OCI-LY7 (cell line): ENCODE results near the gene MYO16. TPM values are rescaled to one million over a fixed set of nuclear protein-coding genes. Genes with fewer than 3 reads are reported as not detected.

Experiments
- BruUV-seq: library from RNA; stranded (reverse); fragments of 400-500 nt; replicated peaks from 2 replicates; lab custom pipeline; 2021; lab: Mats Ljungman, UMichigan
- CTCF ChIA-PET: fragments of 300-600 bp; sonication (Branson Sonifier 250); formaldehyde crosslinking; loops from one replicate; lab custom pipeline; 2022; ENCODE audit warnings: antibody characterized with exemption; ENCODE audit not compliant: unreplicated experiment; lab: Charles Lee
- POLR2A ChIA-PET: fragments of 300-600 bp; sonication (Branson Sonifier 250); formaldehyde crosslinking; loops from one replicate; lab custom pipeline; 2022; ENCODE audit warnings: antibody characterized with exemption; lab: Charles Lee
- DNase-seq: peaks from one replicate; pipeline ENCODE4 v3.0.0-alpha.2; 2015; ENCODE audit warnings: low spot score
- H2AFZ ChIP-seq: fragments of 200-600 bp; sonication (generic), shearing (Covaris generic); 2 replicates; pipeline ENCODE4 v1.6.1; 2014; ENCODE audit warnings: mild to moderate bottlenecking, antibody characterized with exemption, low read length, moderate library complexity
- H3K27ac ChIP-seq: fragments of 200-600 bp; sonication (generic); 2 replicates; pipeline ENCODE4 v1.5.1; 2014; ENCODE audit warnings: mixed run types, low read depth, mild to moderate bottlenecking, moderate library complexity, low read length, inconsistent platforms; ENCODE audit not compliant: poor library complexity, severe bottlenecking
- H3K36me3 ChIP-seq: fragments of 200-600 bp; sonication (generic); 2 replicates; pipeline ENCODE4 v1.6.1; 2014; ENCODE audit warnings: mild to moderate bottlenecking, antibody characterized with exemption, low read length, moderate library complexity, mixed read lengths; ENCODE audit not compliant: insufficient read depth
- H3K4me1 ChIP-seq: fragments of 200-600 bp; sonication (generic); 2 replicates; pipeline ENCODE4 v1.5.1; 2014; ENCODE audit warnings: mild to moderate bottlenecking, low read length; ENCODE audit not compliant: insufficient read depth, poor library complexity, severe bottlenecking
- H3K4me2 ChIP-seq: fragments of 200-600 bp; sonication (generic); 2 replicates; pipeline ENCODE4 v1.6.1; 2014; ENCODE audit warnings: mild to moderate bottlenecking, low read length
- H3K4me3 ChIP-seq: fragments of 200-600 bp; sonication (generic); 2 replicates; pipeline ENCODE4 v1.5.1; 2014; ENCODE audit warnings: mild to moderate bottlenecking, low read depth, low read length; ENCODE audit not compliant: poor library complexity, severe bottlenecking
- H3K79me2 ChIP-seq: fragments of 200-600 bp; sonication (generic); 2 replicates; pipeline ENCODE4 v1.6.1; 2016; ENCODE audit warnings: low read depth, mild to moderate bottlenecking, low read length, moderate library complexity, mixed read lengths; ENCODE audit not compliant: insufficient read depth
- H3K9me2 ChIP-seq: fragments of 200-600 bp; sonication (generic); 2 replicates; pipeline ENCODE4 v1.6.1; 2016; ENCODE audit warnings: mild to moderate bottlenecking, low read length, mixed read lengths; ENCODE audit not compliant: insufficient read depth
- H3K9me3 ChIP-seq: fragments of 200-600 bp; sonication (generic); 2 replicates; pipeline ENCODE4 v1.6.1; 2014; ENCODE audit warnings: mild to moderate bottlenecking, mixed run types, low read length, mixed read lengths
- H4K20me1 ChIP-seq: fragments of 200-600 bp; sonication (generic); 2 replicates; pipeline ENCODE4 v1.6.1; 2014; ENCODE audit warnings: mild to moderate bottlenecking, antibody characterized with exemption, low read length, moderate library complexity, mixed read lengths; ENCODE audit not compliant: insufficient read depth
- EZH2phosphoT487 ChIP-seq: fragments of 200-600 bp; sonication (generic); IDR thresholded peaks from 2 replicates; pipeline ENCODE4 v1.6.1; 2018; ENCODE audit warnings: low read depth, borderline replicate concordance, mild to moderate bottlenecking, mixed run types, antibody characterized with exemption, low read length, moderate library complexity, mixed read lengths
- intact Hi-C: fragments of 100-400 bp; cut with micrococcal nuclease; formaldehyde crosslinking; loops from one replicate; pipeline ENCODE4 v1.10.0; 2022; ENCODE audit not compliant: unreplicated experiment
- total RNA-seq, 2 experiments: library from RNA; depleted of rRNA in 1 of 2; stranded (reverse); fragments of >200 nt in 1 of 2; shearing (Covaris generic) in 1 of 2; gene quantifications; 2 replicates each; pipeline ENCODE4 v1.2.3, GENCODE V29; 2014 to 2022
- TF ChIP-seq, protein P1 (sequence below): fragments of 200-600 bp; sonication (generic); conservative IDR thresholded peaks from 2 replicates; pipeline ENCODE4 v1.5.1; 2014; ENCODE audit warnings: mild to moderate bottlenecking, antibody characterized with exemption, low read length, moderate library complexity, mixed read lengths

The MYO16 gene
- total RNA-seq, 2 experiments from 2014 or later, result 0.06 TPM; not detected in 1

DNA sequence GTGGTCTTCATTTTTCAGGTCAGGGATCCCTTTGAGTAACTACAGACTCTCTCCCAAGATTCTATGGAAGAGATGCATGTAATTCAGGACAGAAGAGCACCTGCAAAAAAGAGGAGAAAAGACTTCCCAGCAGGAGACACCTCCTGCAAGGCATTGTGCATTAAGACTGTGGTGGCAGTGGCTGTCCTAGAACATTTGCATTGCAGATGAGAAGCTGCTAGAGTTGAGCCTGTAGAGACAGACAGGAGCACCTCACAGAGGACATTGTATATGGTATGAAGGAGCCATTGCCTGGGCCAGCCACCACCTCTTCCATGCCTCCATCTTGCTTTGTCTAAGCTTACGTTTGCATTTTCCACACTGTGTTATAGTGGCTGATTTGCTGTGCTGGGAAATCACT, 11.2 kb upstream of the MYO16 start:
- TF ChIP-seq, protein P1, sequence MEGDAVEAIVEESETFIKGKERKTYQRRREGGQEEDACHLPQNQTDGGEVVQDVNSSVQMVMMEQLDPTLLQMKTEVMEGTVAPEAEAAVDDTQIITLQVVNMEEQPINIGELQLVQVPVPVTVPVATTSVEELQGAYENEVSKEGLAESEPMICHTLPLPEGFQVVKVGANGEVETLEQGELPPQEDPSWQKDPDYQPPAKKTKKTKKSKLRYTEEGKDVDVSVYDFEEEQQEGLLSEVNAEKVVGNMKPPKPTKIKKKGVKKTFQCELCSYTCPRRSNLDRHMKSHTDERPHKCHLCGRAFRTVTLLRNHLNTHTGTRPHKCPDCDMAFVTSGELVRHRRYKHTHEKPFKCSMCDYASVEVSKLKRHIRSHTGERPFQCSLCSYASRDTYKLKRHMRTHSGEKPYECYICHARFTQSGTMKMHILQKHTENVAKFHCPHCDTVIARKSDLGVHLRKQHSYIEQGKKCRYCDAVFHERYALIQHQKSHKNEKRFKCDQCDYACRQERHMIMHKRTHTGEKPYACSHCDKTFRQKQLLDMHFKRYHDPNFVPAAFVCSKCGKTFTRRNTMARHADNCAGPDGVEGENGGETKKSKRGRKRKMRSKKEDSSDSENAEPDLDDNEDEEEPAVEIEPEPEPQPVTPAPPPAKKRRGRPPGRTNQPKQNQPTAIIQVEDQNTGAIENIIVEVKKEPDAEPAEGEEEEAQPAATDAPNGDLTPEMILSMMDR, result no peak
- no peak for TF ChIP-seq EZH2phosphoT487
- POLR2A ChIA-PET, result no interaction called here
- DNase-seq, result no peak
- Histone ChIP-seq H3K9me3 (no peaks in the 10 kb centered on the region), H3K27ac (no peak overlapping the region), H3K9me2 (no peaks in the 10 kb centered on the region), H3K4me2 (no peak overlapping the region), H3K4me3 (no peak overlapping the region), H2AFZ (no peak overlapping the region), H3K4me1 (no peaks in the 10 kb centered on the region), H3K79me2 (no peaks in the 10 kb centered on the region), H4K20me1 (no peaks in the 10 kb centered on the region), H3K36me3 (no peaks in the 10 kb centered on the region)
- BruUV-seq, result no TSS peak
- CTCF ChIA-PET, result no interaction called here
- intact Hi-C loops, result no loop called here

DNA sequence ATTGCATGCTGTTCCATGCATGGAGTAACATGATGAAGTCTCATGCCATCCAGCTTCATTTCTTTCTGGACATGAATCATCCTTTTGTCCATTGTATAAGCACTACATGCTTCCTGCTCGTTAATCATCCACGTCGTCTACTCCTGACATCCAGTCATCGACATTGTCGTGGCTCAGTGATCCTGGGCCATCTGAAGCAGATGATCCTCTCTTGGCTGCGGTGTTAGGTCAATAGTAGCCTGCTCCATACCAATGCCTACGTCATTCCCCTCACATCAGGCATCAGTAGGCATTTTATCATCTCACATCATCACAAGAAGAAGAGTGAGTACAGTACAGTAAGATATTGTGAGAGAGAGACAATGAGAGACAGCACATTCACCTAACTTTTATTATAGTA, 7.9 kb upstream of the MYO16 start:
- intact Hi-C loops, result no loop called here
- no peaks in the 10 kb centered on the region for H3K79me2 ChIP-seq
- no TSS peak for BruUV-seq
- H3K9me2 ChIP-seq, result no peaks in the 10 kb centered on the region
- no peak for DNase-seq
- H3K36me3 ChIP-seq, result no peaks in the 10 kb centered on the region
- H3K9me3 ChIP-seq, result no peaks in the 10 kb centered on the region
- no peak overlapping the region for H3K4me3 ChIP-seq
- no peak overlapping the region for H3K4me2 ChIP-seq
- no peaks in the 10 kb centered on the region for H3K4me1 ChIP-seq
- no peak overlapping the region for H2AFZ ChIP-seq
- CTCF ChIA-PET, result no interaction called here
- no peak overlapping the region for H3K27ac ChIP-seq
- TF ChIP-seq, protein P1, result no peak
- TF ChIP-seq EZH2phosphoT487, result no peak
- no peaks in the 10 kb centered on the region for H4K20me1 ChIP-seq
- POLR2A ChIA-PET, result no interaction called here

DNA sequence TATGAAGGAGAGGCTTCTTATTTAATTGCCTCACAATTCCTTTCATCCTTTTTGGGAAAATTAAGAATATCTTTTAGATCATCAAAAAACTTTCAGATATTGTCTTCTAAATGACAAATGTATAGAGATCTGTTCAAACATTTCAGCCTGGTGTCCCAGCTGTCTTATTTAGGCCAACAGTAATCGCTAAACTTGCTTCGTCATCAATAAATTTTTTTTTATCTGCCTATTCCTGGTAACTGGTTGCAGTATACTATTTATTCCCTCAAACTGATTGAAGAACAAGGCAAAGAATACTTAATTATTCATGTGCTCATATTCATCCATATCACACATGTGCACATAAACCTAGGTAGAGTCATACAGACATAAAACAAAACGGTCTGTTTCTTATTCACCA, 5.3 kb upstream of the MYO16 start:
- Histone ChIP-seq H4K20me1 (no peaks in the 10 kb centered on the region), H3K9me2 (no peaks in the 10 kb centered on the region), H3K4me1 (no peaks in the 10 kb centered on the region), H3K27ac (no peak overlapping the region), H3K4me2 (no peak overlapping the region), H3K79me2 (no peaks in the 10 kb centered on the region), H3K4me3 (no peak overlapping the region), H3K36me3 (no peaks in the 10 kb centered on the region), H2AFZ (no peak overlapping the region), H3K9me3 (no peaks in the 10 kb centered on the region)
- intact Hi-C loops, result no loop called here
- DNase-seq, result no peak
- POLR2A ChIA-PET, result no interaction called here
- no peak for TF ChIP-seq EZH2phosphoT487
- TF ChIP-seq, protein P1, result no peak
- CTCF ChIA-PET, result no interaction called here
- BruUV-seq, result no TSS peak
